GM12873 (cell line): ENCODE measurements around the gene SOX13.

Experiments
- TF ChIP-seq, protein P1 (sequence below): IDR thresholded peaks from 2 replicates; pipeline ENCODE4 v1.5.1; 2012; ENCODE audit warnings: low read depth, mild to moderate bottlenecking, moderate library complexity, low read length, control low read depth; ENCODE audit not compliant: insufficient read depth; ENCODE audit errors: missing control alignments

SOX13 gene

DNA sequence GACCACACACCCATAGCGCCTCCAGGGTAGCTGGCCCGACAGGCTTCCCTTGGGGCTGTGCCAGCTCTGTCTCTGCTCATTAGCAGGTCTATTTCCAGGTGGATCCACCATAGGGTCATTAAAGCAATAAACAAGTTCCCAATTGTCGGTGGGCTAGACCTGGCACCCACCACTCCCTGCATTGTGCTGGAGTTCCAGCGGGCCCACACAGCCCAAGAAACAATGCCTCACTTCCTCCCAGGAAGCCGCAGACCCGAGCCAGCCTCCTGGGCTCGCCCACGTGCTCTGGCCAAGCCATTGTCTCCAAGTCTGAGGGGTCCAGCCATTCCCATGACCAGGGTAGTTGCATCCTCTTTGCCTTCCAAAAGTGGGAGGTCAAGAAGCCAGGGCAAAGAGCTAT, 27.5 kb upstream of the SOX13 start:
- TF ChIP-seq, protein P1, sequence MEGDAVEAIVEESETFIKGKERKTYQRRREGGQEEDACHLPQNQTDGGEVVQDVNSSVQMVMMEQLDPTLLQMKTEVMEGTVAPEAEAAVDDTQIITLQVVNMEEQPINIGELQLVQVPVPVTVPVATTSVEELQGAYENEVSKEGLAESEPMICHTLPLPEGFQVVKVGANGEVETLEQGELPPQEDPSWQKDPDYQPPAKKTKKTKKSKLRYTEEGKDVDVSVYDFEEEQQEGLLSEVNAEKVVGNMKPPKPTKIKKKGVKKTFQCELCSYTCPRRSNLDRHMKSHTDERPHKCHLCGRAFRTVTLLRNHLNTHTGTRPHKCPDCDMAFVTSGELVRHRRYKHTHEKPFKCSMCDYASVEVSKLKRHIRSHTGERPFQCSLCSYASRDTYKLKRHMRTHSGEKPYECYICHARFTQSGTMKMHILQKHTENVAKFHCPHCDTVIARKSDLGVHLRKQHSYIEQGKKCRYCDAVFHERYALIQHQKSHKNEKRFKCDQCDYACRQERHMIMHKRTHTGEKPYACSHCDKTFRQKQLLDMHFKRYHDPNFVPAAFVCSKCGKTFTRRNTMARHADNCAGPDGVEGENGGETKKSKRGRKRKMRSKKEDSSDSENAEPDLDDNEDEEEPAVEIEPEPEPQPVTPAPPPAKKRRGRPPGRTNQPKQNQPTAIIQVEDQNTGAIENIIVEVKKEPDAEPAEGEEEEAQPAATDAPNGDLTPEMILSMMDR, result no peak

DNA sequence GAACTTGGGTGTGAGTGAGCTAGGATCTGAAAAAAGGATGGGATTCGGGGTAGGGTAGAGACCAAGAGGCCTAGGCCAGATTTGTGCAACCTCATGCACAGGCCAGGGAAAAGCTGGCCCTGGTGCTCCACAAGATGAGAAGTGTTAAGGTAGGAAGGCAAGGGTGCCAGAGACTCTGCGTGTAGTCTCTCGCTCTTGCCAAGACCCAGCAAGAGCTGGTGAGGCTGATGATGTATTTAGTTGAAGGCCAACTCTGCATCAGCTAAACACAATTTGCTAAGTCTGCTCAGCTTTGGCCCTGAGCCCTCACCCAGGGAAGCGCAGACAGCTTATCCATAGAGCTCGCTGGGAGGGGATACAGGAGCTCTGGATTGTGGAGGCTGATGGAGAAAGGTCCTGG, 26.6 kb upstream of the SOX13 start:
- TF ChIP-seq, protein P1, result no peak

DNA sequence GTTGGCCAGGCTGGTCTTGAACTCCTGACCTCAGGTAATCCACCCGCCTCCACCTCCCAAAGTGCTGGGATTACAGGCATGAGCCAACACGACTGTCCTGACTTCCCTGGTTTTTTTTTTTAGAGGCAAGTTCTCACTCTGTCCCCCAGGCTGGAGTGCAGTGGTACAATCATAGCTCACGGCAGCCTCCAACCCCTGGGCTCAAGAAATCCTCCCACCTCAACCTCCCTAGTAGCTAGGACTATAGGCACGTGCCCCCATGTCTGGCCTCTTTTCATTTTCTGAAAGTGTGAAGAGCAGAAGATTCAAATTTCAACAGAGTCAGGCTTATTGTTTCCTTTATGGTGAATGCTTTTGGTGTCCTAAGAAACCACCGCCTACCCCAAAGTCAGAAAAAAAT, 21.7 kb upstream of the SOX13 start:
- TF ChIP-seq, protein P1, result no peak

DNA sequence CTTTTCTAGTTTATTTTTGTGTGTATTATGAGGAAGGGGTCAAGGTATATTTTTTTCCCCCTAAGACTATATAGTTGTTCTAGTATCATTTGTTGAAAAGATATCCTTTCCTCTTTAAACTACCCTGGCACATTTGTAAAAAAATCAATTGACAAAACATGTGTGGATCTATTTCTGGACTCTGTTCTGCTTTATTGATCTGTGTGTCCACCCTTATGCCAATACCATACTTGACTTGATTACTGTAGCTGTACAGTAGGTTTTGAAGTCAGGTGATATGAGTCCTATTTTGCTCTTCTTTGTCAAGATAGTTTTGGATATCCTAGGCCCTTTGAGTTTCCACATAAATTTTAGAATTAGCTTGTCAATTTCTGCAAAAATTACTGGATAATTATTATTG, 21.2 kb upstream of the SOX13 start:
- TF ChIP-seq, protein P1, result no peak

DNA sequence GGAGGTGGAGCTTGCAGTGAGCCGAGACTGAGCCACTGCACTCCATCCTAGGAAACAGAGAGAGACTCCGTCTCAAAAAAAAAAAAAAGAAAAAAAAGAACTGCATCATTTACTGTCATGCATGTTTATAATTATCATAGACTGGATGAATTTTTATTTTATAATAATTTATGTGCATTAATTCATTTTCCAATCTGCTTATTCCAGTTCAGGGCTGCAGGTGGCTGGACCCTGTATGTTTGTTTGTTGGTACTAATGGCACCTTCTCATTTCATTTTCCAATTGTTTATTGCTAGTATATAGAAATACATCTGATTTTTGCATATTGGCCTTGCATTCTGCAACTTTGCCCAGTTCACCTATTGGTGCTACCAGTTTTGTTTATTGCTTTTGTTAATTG, 19.0 kb upstream of the SOX13 start:
- TF ChIP-seq, protein P1, result no peak

DNA sequence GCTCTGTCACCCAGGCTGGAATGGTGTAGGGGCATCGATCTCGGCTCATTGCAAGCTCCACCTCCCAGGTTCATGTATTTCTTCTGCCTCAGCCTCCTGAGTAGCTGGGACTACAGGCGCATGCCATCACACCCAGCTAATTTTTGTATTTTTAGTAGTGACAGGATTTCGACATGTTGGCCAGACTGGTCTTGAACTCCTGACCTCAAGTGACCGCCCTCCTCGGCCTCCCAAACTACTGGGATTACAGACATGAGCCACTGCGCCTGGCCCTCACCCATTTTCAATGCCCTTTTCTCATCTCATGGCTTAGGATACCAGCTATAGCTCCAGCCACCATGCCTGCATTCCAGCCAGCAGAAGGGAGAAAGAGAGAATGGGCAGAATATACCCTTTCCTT, 12.9 kb upstream of the SOX13 start:
- TF ChIP-seq, protein P1, result no peak

DNA sequence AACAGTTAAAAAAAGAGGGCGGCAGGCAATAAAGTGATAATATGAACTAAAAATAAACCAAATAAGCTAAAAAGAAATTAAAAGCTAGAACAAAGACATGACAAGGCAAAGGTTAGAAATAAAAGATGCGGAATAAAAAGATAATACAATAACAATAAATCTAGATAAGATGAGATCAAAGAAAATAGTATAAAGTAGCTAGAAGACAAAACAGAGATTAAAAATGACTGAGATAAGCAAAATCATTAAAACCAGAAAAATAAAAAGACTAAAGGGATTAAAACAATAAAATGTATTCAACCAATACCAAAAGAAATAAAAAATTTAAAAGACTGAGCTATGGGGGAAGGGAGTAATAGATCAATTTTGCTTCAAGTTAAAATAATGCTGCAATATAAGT, 10.8 kb upstream of the SOX13 start:
- TF ChIP-seq, protein P1, result no peak
